Peyer's patch (tissue), 4 donors: ENCODE data around the gene PTPRM. TPM values are rescaled to one million over a fixed set of nuclear protein-coding genes. Genes with fewer than 3 reads are reported as not detected.

Experiments used
- DNase-seq, 3 donors: peaks; one replicate each; pipeline ENCODE4 v3.0.0-alpha.2; 2017 to 2019
- H3K27ac ChIP-seq, 4 donors: fragments of 200-600 bp; sonication (generic); one replicate each; pipeline ENCODE4 v1.5.1; 2016 to 2019
- H3K27me3 ChIP-seq, 2 donors: fragments of 200-600 bp; sonication (generic); one replicate each; pipeline ENCODE4 v1.5.1; 2019
- H3K36me3 ChIP-seq, 3 donors: fragments of 200-600 bp; sonication (generic); one replicate each; pipeline ENCODE4 v1.5.1; 2016 to 2019
- H3K4me1 ChIP-seq, 4 donors: fragments of 200-600 bp; sonication (generic); one replicate each; pipeline ENCODE4 v1.5.1; 2016 to 2019
- H3K4me3 ChIP-seq, 4 donors: fragments of 200-600 bp; sonication (generic); 1 replicate in 3 of 4; 2 replicates in 1 of 4; pipeline ENCODE4 v1.5.1; 2016 to 2019; ENCODE audit warnings: mild to moderate bottlenecking in 1 of 4
- H3K9me3 ChIP-seq, 4 donors: fragments of 200-600 bp; sonication (generic); one replicate each; pipeline ENCODE4 v1.5.1; 2016 to 2019; ENCODE audit warnings: mild to moderate bottlenecking in 1 of 4
- CTCF ChIP-seq, 6 experiments: fragments of 450-650 bp in 4 of 6; fragments of 200-600 bp in 2 of 6; sonication (generic) in 1 of 6; IDR thresholded peaks; one replicate each; pipeline ENCODE4 v1.5.1; 2017 to 2019; ENCODE audit warnings: antibody characterized with exemption in 6 of 6, mild to moderate bottlenecking in 3 of 6, moderate library complexity in 1 of 6
- POLR2A ChIP-seq, 2 donors: fragments of 450-650 bp; IDR thresholded peaks; one replicate each; pipeline ENCODE4 v1.5.1; 2017; ENCODE audit warnings: antibody characterized with exemption in 2 of 2, mild to moderate bottlenecking in 2 of 2, moderate library complexity in 2 of 2
- total RNA-seq, 4 donors: library from RNA; depleted of rRNA; stranded (reverse); fragments of >200 nt; gene quantifications; one replicate each; pipeline ENCODE4 v1.1.0, GENCODE V29; 2016

Gene PTPRM
- total RNA-seq, 4 donors from 2014 or later = 39.6 to 211 (median 80.3) TPM

GRCh38 chr18:7754258-7754657 lies 187.1 kb downstream of the PTPRM start:
- Histone ChIP-seq H3K4me1 (peaks cover 0 to under 1% (median 0%) of the 10 kb centered on the region in 4 donors), H3K27ac (peak overlapping the region in 1 of 4 donors; percentile 4), H3K27me3 (no peaks in the 10 kb centered on the region), H3K4me3 (no peak overlapping the region), H3K36me3 (no peaks in the 10 kb centered on the region), H3K9me3 (no peaks in the 10 kb centered on the region)
- TF ChIP-seq POLR2A (IDR thresholded peaks at IDR 0.05) (no peak), CTCF (IDR thresholded peaks at IDR 0.05) (no peak)
- DNase-seq = no peak

- Histone ChIP-seq H3K9me3 (no peaks in the 10 kb centered on the region), H3K27me3 (no peaks in the 10 kb centered on the region), H3K4me1 (no peaks in the 10 kb centered on the region), H3K36me3 (no peaks in the 10 kb centered on the region), H3K27ac (peak overlapping the region in 1 of 4 donors; percentile 4), H3K4me3 (no peak overlapping the region)
- DNase-seq = no peak
- TF ChIP-seq CTCF (IDR thresholded peaks at IDR 0.05) (no peak), POLR2A (IDR thresholded peaks at IDR 0.05) (no peak)
Observed at GRCh38 chr18:7754725-7755181, 187.6 kb downstream of the PTPRM start.

- Histone ChIP-seq H3K36me3 (no peaks in the 10 kb centered on the region), H3K4me3 (no peak overlapping the region), H3K4me1 (no peaks in the 10 kb centered on the region), H3K27me3 (no peaks in the 10 kb centered on the region), H3K9me3 (no peaks in the 10 kb centered on the region), H3K27ac (no peak overlapping the region)
- TF ChIP-seq POLR2A (IDR thresholded peaks at IDR 0.05) = no peak
- peak in 1 of 6 experiments; percentile 20 for TF ChIP-seq CTCF (IDR thresholded peaks at IDR 0.05)
- no peak for DNase-seq
Observed at GRCh38 chr18:7755753-7756475, 188.8 kb downstream of the PTPRM start.

GRCh38 chr18:7757175-7757574 lies 190.1 kb downstream of the PTPRM start:
- H3K9me3 ChIP-seq = no peaks in the 10 kb centered on the region
- no peak for DNase-seq
- no peaks in the 10 kb centered on the region for H3K27me3 ChIP-seq
- no peak overlapping the region for H3K4me3 ChIP-seq
- H3K4me1 ChIP-seq = no peaks in the 10 kb centered on the region
- no peaks in the 10 kb centered on the region for H3K36me3 ChIP-seq
- no peak overlapping the region for H3K27ac ChIP-seq
- TF ChIP-seq CTCF (IDR thresholded peaks at IDR 0.05) (no peak), POLR2A (IDR thresholded peaks at IDR 0.05) (no peak)

GRCh38 chr18:7758764-7759163 lies 191.6 kb downstream of the PTPRM start:
- TF ChIP-seq CTCF (IDR thresholded peaks at IDR 0.05) (no peak), POLR2A (IDR thresholded peaks at IDR 0.05) (no peak)
- H3K27me3 ChIP-seq = no peaks in the 10 kb centered on the region
- H3K4me3 ChIP-seq = no peak overlapping the region
- H3K9me3 ChIP-seq = no peaks in the 10 kb centered on the region
- no peak for DNase-seq
- H3K36me3 ChIP-seq = no peaks in the 10 kb centered on the region
- H3K4me1 ChIP-seq = no peaks in the 10 kb centered on the region
- no peak overlapping the region for H3K27ac ChIP-seq
